Measurements from ENCODE around the gene SLC37A2.

SLC37A2 gene

GRCh38 chr11:125082040-125082439 lies 18.9 kb downstream of the SLC37A2 start:
- TF ChIP-seq EP300 (IDR thresholded peaks at IDR 0.05; ENCODE audit: borderline replicate concordance) (no peak), NFIC (IDR thresholded peaks at IDR 0.05) (no peak), USF1 (IDR thresholded peaks at IDR 0.05) (no peak), MAX (IDR thresholded peaks at IDR 0.05) (no peak), RAD21 (IDR thresholded peaks at IDR 0.05; ENCODE audit: low read depth) (no peak), TEAD4 (IDR thresholded peaks at IDR 0.05) (no peak), ZBTB7A (IDR thresholded peaks at IDR 0.05; ENCODE audit: low read depth) (no peak), FOXM1 (IDR thresholded peaks at IDR 0.05; ENCODE audit: borderline replicate concordance, low read depth) (no peak), CREB1 (IDR thresholded peaks at IDR 0.05; ENCODE audit: low read depth) (no peak), TAF1 (IDR thresholded peaks at IDR 0.05; ENCODE audit: low read depth) (no peak), REST (IDR thresholded peaks at IDR 0.05; ENCODE audit: low read depth) (no peak)

GRCh38 chr11:125082611-125083311 lies 19.7 kb downstream of the SLC37A2 start:
- TF ChIP-seq REST (IDR thresholded peaks at IDR 0.05; ENCODE audit: low read depth) (no peak), EP300 (IDR thresholded peaks at IDR 0.05; ENCODE audit: borderline replicate concordance) (no peak)

GRCh38 chr11:125083312-125084056 lies 20.4 kb downstream of the SLC37A2 start:
- TF ChIP-seq TCF12 (IDR thresholded peaks at IDR 0.05; ENCODE audit: low read depth) (no peak), TEAD4 (IDR thresholded peaks at IDR 0.05) (no peak), TAF1 (IDR thresholded peaks at IDR 0.05; ENCODE audit: low read depth) (no peak), RAD21 (IDR thresholded peaks at IDR 0.05; ENCODE audit: low read depth) (no peak), CEBPB (IDR thresholded peaks at IDR 0.05) (no peak), ZBTB7A (IDR thresholded peaks at IDR 0.05; ENCODE audit: low read depth) (no peak), FOXM1 (IDR thresholded peaks at IDR 0.05; ENCODE audit: borderline replicate concordance, low read depth) (no peak), EGR1 (IDR thresholded peaks at IDR 0.05) (no peak), YY1 (IDR thresholded peaks at IDR 0.05; ENCODE audit: low read depth) (no peak), MAX (IDR thresholded peaks at IDR 0.05) (no peak)

GRCh38 chr11:125084057-125084416 lies 20.9 kb downstream of the SLC37A2 start:
- TF ChIP-seq ZBTB7A (IDR thresholded peaks at IDR 0.05; ENCODE audit: low read depth) (no peak), RAD21 (IDR thresholded peaks at IDR 0.05; ENCODE audit: low read depth) (no peak), EP300 (IDR thresholded peaks at IDR 0.05; ENCODE audit: borderline replicate concordance) (no peak), CEBPB (IDR thresholded peaks at IDR 0.05) (no peak), YY1 (IDR thresholded peaks at IDR 0.05; ENCODE audit: low read depth) (no peak), USF1 (IDR thresholded peaks at IDR 0.05) (no peak), NFIC (IDR thresholded peaks at IDR 0.05) (no peak), FOXM1 (IDR thresholded peaks at IDR 0.05; ENCODE audit: borderline replicate concordance, low read depth) (no peak), REST (IDR thresholded peaks at IDR 0.05; ENCODE audit: low read depth) (no peak), TCF12 (IDR thresholded peaks at IDR 0.05; ENCODE audit: low read depth) (no peak), TEAD4 (IDR thresholded peaks at IDR 0.05) (no peak), MAX (IDR thresholded peaks at IDR 0.05) (no peak), EGR1 (IDR thresholded peaks at IDR 0.05) (no peak), CREB1 (IDR thresholded peaks at IDR 0.05; ENCODE audit: low read depth) (no peak)

All from Ishikawa (cell line).